ENCODE data around the gene ADAMTS17.

ADAMTS17 gene

DNA sequence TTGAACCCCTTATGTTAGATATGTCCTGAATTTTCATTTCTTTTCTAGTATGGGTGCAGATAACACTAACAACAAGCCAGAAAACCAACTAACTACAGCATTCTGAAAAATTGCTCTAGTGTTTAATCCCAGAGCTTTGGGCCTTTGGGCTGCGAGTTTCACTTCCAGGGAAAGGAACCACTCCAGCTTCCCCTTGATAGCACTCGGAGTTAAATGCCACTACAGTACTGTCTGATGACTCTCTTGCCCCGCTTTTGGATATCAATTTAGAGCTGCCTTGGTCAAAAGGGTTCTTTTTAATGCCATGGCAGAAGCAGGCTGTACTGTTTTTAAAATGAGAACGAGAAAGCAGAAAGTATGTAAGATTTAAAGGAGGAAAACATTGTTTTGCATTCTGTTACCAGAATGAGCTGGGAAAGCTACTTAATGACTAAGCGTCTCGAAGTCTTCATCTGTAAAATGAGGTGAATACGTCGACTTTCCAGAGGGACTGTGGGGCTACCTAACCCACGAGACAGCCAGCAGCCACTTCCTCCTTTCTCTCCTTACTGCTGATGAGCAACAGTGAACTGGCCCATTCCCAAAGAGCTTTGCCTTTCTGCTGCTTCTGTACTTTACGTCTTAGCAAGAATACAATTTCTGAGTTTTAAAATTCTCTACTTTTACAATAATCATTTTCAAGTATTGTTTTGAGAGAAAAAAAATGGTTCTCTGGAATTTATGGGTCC, 309.3 kb downstream of the ADAMTS17 start:
- no peaks in the 10 kb centered on the region for H3F3A ChIP-seq (ENCODE audit: control insufficient read depth, insufficient read depth)
- H3K27ac ChIP-seq (ENCODE audit: low read depth, low read length): no peak overlapping the region
- no peaks in the 10 kb centered on the region for H3K4me1 ChIP-seq (ENCODE audit: control insufficient read depth, low read length)
- no peaks in the 10 kb centered on the region for H3K9me3 ChIP-seq (ENCODE audit: control insufficient read depth, insufficient read depth, low read length)
- H4K20me1 ChIP-seq (ENCODE audit: control insufficient read depth, insufficient read depth, low read depth, low read length): no peaks in the 10 kb centered on the region
- H3K79me2 ChIP-seq (ENCODE audit: control insufficient read depth, low read length): no peaks in the 10 kb centered on the region
- H3K4me2 ChIP-seq (ENCODE audit: low read length): no peak overlapping the region
- no peaks in the 10 kb centered on the region for H3K27me3 ChIP-seq (ENCODE audit: control insufficient read depth, low read length)
- H3K4me3 ChIP-seq (ENCODE audit: low read length): no peak overlapping the region
- H3K36me3 ChIP-seq (ENCODE audit: control insufficient read depth, low read length): no peaks in the 10 kb centered on the region
- no peak for TF ChIP-seq EZH2phosphoT487 (IDR thresholded peaks at IDR 0.05; ENCODE audit: borderline replicate concordance, low read length)
- TF ChIP-seq, protein P1, sequence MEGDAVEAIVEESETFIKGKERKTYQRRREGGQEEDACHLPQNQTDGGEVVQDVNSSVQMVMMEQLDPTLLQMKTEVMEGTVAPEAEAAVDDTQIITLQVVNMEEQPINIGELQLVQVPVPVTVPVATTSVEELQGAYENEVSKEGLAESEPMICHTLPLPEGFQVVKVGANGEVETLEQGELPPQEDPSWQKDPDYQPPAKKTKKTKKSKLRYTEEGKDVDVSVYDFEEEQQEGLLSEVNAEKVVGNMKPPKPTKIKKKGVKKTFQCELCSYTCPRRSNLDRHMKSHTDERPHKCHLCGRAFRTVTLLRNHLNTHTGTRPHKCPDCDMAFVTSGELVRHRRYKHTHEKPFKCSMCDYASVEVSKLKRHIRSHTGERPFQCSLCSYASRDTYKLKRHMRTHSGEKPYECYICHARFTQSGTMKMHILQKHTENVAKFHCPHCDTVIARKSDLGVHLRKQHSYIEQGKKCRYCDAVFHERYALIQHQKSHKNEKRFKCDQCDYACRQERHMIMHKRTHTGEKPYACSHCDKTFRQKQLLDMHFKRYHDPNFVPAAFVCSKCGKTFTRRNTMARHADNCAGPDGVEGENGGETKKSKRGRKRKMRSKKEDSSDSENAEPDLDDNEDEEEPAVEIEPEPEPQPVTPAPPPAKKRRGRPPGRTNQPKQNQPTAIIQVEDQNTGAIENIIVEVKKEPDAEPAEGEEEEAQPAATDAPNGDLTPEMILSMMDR (IDR thresholded peaks at IDR 0.05; ENCODE audit: low read depth, low read length, poor library complexity, severe bottlenecking): no peak
- no peaks in the 10 kb centered on the region for H3K9me2 ChIP-seq (replicated peaks; ENCODE audit: control insufficient read depth, low read length)

DNA sequence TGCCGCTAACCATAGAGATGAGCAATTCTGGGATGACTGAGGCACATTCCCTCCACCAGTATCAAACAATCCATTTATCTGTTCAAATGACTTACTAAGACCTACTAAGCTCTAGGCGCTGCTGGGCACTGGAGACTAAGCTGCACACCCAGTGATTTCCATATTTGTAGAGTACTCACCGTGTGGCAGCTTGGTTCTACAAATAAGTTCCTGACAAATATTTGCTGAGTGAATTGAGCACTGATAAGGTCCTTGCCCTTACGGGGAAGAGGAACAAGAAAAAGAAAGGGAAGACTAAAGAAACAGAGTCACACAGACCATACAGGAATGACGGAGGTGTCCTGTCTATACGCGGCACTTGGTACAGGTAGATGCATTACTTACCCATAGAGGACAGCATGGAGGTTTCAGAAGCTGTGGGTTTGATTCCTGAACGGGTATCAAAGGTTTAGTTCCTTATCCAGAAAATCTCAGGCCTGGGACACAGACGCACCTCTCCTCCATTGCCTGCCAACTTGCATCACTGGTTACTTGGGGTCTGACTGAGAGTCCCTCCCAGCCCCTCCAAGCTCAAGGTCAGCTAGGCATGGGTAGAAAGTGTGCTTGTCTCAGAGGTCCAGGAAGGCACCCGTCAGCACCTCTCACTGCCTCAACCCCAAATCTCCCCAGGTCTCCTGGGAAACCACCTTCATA, 310.0 kb downstream of the ADAMTS17 start:
- Histone ChIP-seq H3K27ac (ENCODE audit: low read depth, low read length) (no peak overlapping the region), H4K20me1 (ENCODE audit: control insufficient read depth, insufficient read depth, low read depth, low read length) (no peaks in the 10 kb centered on the region), H3F3A (ENCODE audit: control insufficient read depth, insufficient read depth) (no peaks in the 10 kb centered on the region), H3K9me3 (ENCODE audit: control insufficient read depth, insufficient read depth, low read length) (no peaks in the 10 kb centered on the region), H3K9me2 (replicated peaks; ENCODE audit: control insufficient read depth, low read length) (no peaks in the 10 kb centered on the region), H3K79me2 (ENCODE audit: control insufficient read depth, low read length) (no peaks in the 10 kb centered on the region), H3K4me2 (ENCODE audit: low read length) (no peak overlapping the region), H3K36me3 (ENCODE audit: control insufficient read depth, low read length) (no peaks in the 10 kb centered on the region), H3K4me3 (ENCODE audit: low read length) (no peak overlapping the region), H3K27me3 (ENCODE audit: control insufficient read depth, low read length) (no peaks in the 10 kb centered on the region), H3K4me1 (ENCODE audit: control insufficient read depth, low read length) (no peaks in the 10 kb centered on the region)
- TF ChIP-seq, protein P1 (IDR thresholded peaks at IDR 0.05; ENCODE audit: low read depth, low read length, poor library complexity, severe bottlenecking): no peak
- no peak for TF ChIP-seq EZH2phosphoT487 (IDR thresholded peaks at IDR 0.05; ENCODE audit: borderline replicate concordance, low read length)

GRCh38 chr15:100030586-100031229, 311.1 kb downstream of the ADAMTS17 start:
- no peaks in the 10 kb centered on the region for H3K79me2 ChIP-seq (ENCODE audit: control insufficient read depth, low read length)
- H3K9me2 ChIP-seq (replicated peaks; ENCODE audit: control insufficient read depth, low read length): no peaks in the 10 kb centered on the region
- H4K20me1 ChIP-seq (ENCODE audit: control insufficient read depth, insufficient read depth, low read depth, low read length): no peaks in the 10 kb centered on the region
- no peak overlapping the region for H3K27ac ChIP-seq (ENCODE audit: low read depth, low read length)
- H3K4me3 ChIP-seq (ENCODE audit: low read length): no peak overlapping the region
- no peaks in the 10 kb centered on the region for H3K27me3 ChIP-seq (ENCODE audit: control insufficient read depth, low read length)
- H3K36me3 ChIP-seq (ENCODE audit: control insufficient read depth, low read length): no peaks in the 10 kb centered on the region
- H3K4me1 ChIP-seq (ENCODE audit: control insufficient read depth, low read length): no peaks in the 10 kb centered on the region
- H3K4me2 ChIP-seq (ENCODE audit: low read length): no peak overlapping the region
- 0 out of 2 replicates have a peak, but pooled peaks cover 3% of the 10 kb centered on the region for H3K9me3 ChIP-seq (ENCODE audit: control insufficient read depth, insufficient read depth, low read length)
- TF ChIP-seq, protein P1 (IDR thresholded peaks at IDR 0.05; ENCODE audit: low read depth, low read length, poor library complexity, severe bottlenecking): no peak
- no peak for TF ChIP-seq EZH2phosphoT487 (IDR thresholded peaks at IDR 0.05; ENCODE audit: borderline replicate concordance, low read length)
- no peaks in the 10 kb centered on the region for H3F3A ChIP-seq (ENCODE audit: control insufficient read depth, insufficient read depth)

All from DOHH2 (cell line).